ENCODE data around the gene LYZL4. TPM values are rescaled to one million over a fixed set of nuclear protein-coding genes. Genes with fewer than 3 reads are reported as not detected.

Gene LYZL4
- total RNA-seq, 1 donor from 2014 or later: not detected

DNA sequence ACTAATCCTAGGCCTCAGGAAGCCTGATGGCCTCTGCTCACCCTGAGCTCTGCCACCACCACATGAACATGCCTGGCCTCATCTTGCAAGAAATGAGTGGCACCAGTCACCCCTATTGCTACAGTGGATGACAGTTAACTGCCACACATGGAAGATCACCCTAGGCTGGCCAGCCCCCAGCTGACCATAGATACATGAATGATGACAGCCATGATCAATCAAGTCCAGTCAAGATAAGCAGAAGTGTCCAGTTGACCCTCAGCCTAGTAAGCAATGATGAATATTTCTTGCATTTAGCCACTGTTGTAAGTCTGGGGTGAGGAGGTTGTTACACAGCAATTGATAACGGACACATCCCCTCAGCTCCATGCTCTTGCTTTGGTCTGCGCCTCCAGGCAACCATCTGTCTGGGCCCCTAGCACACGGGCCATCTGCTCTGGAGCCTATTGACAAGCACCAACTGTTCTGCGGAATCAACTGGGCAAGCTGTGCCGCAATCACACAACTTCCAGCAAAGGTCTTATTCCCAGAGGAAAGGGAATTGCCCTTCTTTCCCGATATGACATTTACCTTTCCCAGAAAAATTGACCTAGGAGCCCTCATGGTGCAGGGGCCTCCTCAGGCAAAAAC, 2.2 kb upstream of the LYZL4 start:
- H3K4me3 Mint-ChIP-seq (ENCODE audit: low read depth): no peak overlapping the region
- H3K9me3 Mint-ChIP-seq: no peaks in the 10 kb centered on the region
- intact Hi-C loops (cut with micrococcal nuclease): no loop called here
- H3K27ac Mint-ChIP-seq: no peak overlapping the region
- no peaks in the 10 kb centered on the region for H3K36me3 Mint-ChIP-seq (ENCODE audit: low read depth)
- H3K27me3 Mint-ChIP-seq (ENCODE audit: low read depth): peaks cover 13% of the 10 kb centered on the region
- DNase-seq (ENCODE audit: low spot score): no peak
- H3K4me1 Mint-ChIP-seq (ENCODE audit: low read depth): no peaks in the 10 kb centered on the region

DNA sequence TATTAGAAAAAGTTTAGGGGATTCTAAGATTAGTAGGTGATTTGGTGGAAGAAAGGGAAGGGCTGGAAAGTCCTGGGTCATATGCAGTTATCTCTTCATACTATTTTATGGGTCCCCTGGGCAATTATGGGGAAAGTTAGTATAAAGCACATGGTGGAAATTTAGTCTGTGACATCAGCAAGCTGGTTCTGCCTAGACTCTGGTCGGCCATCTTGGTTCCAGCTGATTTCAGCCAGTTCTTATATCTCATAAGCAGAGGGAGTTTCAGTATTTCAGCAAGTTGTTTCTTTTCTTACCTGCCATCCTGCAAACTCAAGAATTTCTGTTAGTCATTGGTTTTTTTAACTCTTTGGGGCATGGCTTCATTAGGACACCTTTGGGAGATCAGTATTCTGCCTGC, 1.0 kb upstream of the LYZL4 start:
- intact Hi-C loops (cut with micrococcal nuclease): no loop called here
- Mint-ChIP-seq H3K4me3 (ENCODE audit: low read depth) (no peak overlapping the region), H3K27ac (no peak overlapping the region), H3K27me3 (ENCODE audit: low read depth) (peaks cover 12% of the 10 kb centered on the region), H3K4me1 (ENCODE audit: low read depth) (no peaks in the 10 kb centered on the region), H3K9me3 (no peaks in the 10 kb centered on the region), H3K36me3 (ENCODE audit: low read depth) (no peaks in the 10 kb centered on the region)
- no peak for DNase-seq (ENCODE audit: low spot score)

GRCh38 chr3:42408156-42408555, 2.3 kb downstream of the LYZL4 start:
- H3K9me3 Mint-ChIP-seq: no peaks in the 10 kb centered on the region
- H3K27me3 Mint-ChIP-seq (ENCODE audit: low read depth): peaks cover 5% of the 10 kb centered on the region
- H3K27ac Mint-ChIP-seq: no peak overlapping the region
- H3K4me3 Mint-ChIP-seq (ENCODE audit: low read depth): no peak overlapping the region
- DNase-seq (ENCODE audit: low spot score): no peak
- H3K4me1 Mint-ChIP-seq (ENCODE audit: low read depth): no peaks in the 10 kb centered on the region
- no peaks in the 10 kb centered on the region for H3K36me3 Mint-ChIP-seq (ENCODE audit: low read depth)
- intact Hi-C loops (cut with micrococcal nuclease): no loop called here

- no peaks in the 10 kb centered on the region for H3K4me1 Mint-ChIP-seq (ENCODE audit: low read depth)
- no peak overlapping the region for H3K27ac Mint-ChIP-seq
- H3K27me3 Mint-ChIP-seq (ENCODE audit: low read depth): peaks cover 5% of the 10 kb centered on the region
- no peaks in the 10 kb centered on the region for H3K9me3 Mint-ChIP-seq
- no peaks in the 10 kb centered on the region for H3K36me3 Mint-ChIP-seq (ENCODE audit: low read depth)
- intact Hi-C loops (cut with micrococcal nuclease): no loop called here
- H3K4me3 Mint-ChIP-seq (ENCODE audit: low read depth): no peak overlapping the region
- DNase-seq (ENCODE audit: low spot score): no peak
Observed at GRCh38 chr3:42406727-42407450, 3.5 kb downstream of the LYZL4 start.

- Mint-ChIP-seq H3K9me3 (no peaks in the 10 kb centered on the region), H3K4me1 (ENCODE audit: low read depth) (no peaks in the 10 kb centered on the region), H3K4me3 (ENCODE audit: low read depth) (no peak overlapping the region), H3K36me3 (ENCODE audit: low read depth) (no peaks in the 10 kb centered on the region), H3K27ac (no peak overlapping the region), H3K27me3 (ENCODE audit: low read depth) (peaks cover 5% of the 10 kb centered on the region)
- DNase-seq (ENCODE audit: low spot score): no peak
- intact Hi-C loops (cut with micrococcal nuclease): no loop called here
Observed at GRCh38 chr3:42405857-42406256, 4.6 kb downstream of the LYZL4 start.

GRCh38 chr3:42403737-42404136, 6.7 kb downstream of the LYZL4 start:
- no peak for DNase-seq (ENCODE audit: low spot score)
- no peaks in the 10 kb centered on the region for H3K4me1 Mint-ChIP-seq (ENCODE audit: low read depth)
- intact Hi-C loops (cut with micrococcal nuclease): no loop called here
- H3K9me3 Mint-ChIP-seq: no peaks in the 10 kb centered on the region
- H3K4me3 Mint-ChIP-seq (ENCODE audit: low read depth): no peak overlapping the region
- no peaks in the 10 kb centered on the region for H3K27me3 Mint-ChIP-seq (ENCODE audit: low read depth)
- no peak overlapping the region for H3K27ac Mint-ChIP-seq
- no peaks in the 10 kb centered on the region for H3K36me3 Mint-ChIP-seq (ENCODE audit: low read depth)

- no peak overlapping the region for H3K4me3 Mint-ChIP-seq (ENCODE audit: low read depth)
- intact Hi-C loops (cut with micrococcal nuclease): no loop called here
- no peaks in the 10 kb centered on the region for H3K27me3 Mint-ChIP-seq (ENCODE audit: low read depth)
- H3K4me1 Mint-ChIP-seq (ENCODE audit: low read depth): no peaks in the 10 kb centered on the region
- no peaks in the 10 kb centered on the region for H3K36me3 Mint-ChIP-seq (ENCODE audit: low read depth)
- no peaks in the 10 kb centered on the region for H3K9me3 Mint-ChIP-seq
- H3K27ac Mint-ChIP-seq: no peak overlapping the region
- no peak for DNase-seq (ENCODE audit: low spot score)
Observed at GRCh38 chr3:42402394-42403096, 7.9 kb downstream of the LYZL4 start.

DNA sequence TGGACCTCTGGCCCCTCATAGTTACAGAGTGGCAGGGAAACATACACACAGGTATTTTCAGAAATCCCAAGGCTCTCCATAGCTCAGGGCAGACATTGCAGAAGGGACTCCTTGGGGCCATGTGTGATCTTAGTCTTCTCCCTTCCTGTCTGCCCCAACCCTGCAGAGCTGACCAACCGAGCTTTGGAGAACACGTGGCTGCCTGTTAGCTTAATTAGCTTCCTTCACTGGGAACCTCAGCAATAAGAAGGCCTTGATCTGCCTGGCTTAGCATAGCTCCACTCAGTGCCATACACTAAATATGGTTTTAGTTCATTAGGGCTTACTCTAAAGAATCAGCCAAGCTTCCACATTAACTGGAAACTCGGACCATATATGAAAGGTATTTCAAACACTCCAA, 12.3 kb downstream of the LYZL4 start:
- Mint-ChIP-seq H3K9me3 (no peaks in the 10 kb centered on the region), H3K36me3 (ENCODE audit: low read depth) (no peaks in the 10 kb centered on the region), H3K4me1 (ENCODE audit: low read depth) (no peaks in the 10 kb centered on the region)

DNA sequence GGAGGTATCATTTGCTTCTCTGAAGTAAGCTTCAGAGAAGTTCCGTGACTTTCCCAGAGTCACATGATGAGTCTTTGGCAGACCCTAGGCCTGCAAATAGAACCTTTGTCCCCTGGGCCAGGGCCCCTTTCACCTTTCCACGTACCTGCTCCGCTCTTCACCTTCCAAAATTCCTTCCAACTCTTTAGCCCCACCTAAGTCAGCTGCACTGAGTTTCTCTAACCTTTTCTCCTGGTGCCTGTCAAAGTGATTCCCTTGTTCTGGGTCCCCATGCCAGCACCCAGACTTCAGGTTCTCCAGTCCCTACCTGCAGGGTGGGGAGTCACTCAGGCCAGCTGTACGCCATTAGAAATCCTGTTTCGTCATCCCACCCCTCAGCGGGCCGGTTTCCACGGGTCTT, 12.8 kb downstream of the LYZL4 start:
- H3K27ac Mint-ChIP-seq: no peak overlapping the region
- peaks cover 3% of the 10 kb centered on the region for H3K27me3 Mint-ChIP-seq (ENCODE audit: low read depth)
- H3K4me3 Mint-ChIP-seq (ENCODE audit: low read depth): no peak overlapping the region
- H3K9me3 Mint-ChIP-seq: no peaks in the 10 kb centered on the region
- no peaks in the 10 kb centered on the region for H3K36me3 Mint-ChIP-seq (ENCODE audit: low read depth)
- DNase-seq (ENCODE audit: low spot score): no peak
- H3K4me1 Mint-ChIP-seq (ENCODE audit: low read depth): no peaks in the 10 kb centered on the region
- intact Hi-C loops (cut with micrococcal nuclease): no loop called here

More for the DNA sequence above, 12.3 kb downstream of the LYZL4 start:
- no peak overlapping the region for H3K4me3 Mint-ChIP-seq (ENCODE audit: low read depth)
- H3K27ac Mint-ChIP-seq: no peak overlapping the region
- H3K27me3 Mint-ChIP-seq (ENCODE audit: low read depth): peaks cover 3% of the 10 kb centered on the region
- intact Hi-C loops (cut with micrococcal nuclease): no loop called here
- DNase-seq (ENCODE audit: low spot score): no peak

GRCh38 chr3:42394579-42395288, 15.7 kb downstream of the LYZL4 start:
- Mint-ChIP-seq H3K27me3 (ENCODE audit: low read depth) (peaks cover 3% of the 10 kb centered on the region), H3K9me3 (no peaks in the 10 kb centered on the region), H3K4me3 (ENCODE audit: low read depth) (no peak overlapping the region), H3K4me1 (ENCODE audit: low read depth) (no peaks in the 10 kb centered on the region), H3K36me3 (ENCODE audit: low read depth) (no peaks in the 10 kb centered on the region), H3K27ac (no peak overlapping the region)
- no peak for DNase-seq (ENCODE audit: low spot score)
- intact Hi-C loops (cut with micrococcal nuclease): no loop called here

DNA sequence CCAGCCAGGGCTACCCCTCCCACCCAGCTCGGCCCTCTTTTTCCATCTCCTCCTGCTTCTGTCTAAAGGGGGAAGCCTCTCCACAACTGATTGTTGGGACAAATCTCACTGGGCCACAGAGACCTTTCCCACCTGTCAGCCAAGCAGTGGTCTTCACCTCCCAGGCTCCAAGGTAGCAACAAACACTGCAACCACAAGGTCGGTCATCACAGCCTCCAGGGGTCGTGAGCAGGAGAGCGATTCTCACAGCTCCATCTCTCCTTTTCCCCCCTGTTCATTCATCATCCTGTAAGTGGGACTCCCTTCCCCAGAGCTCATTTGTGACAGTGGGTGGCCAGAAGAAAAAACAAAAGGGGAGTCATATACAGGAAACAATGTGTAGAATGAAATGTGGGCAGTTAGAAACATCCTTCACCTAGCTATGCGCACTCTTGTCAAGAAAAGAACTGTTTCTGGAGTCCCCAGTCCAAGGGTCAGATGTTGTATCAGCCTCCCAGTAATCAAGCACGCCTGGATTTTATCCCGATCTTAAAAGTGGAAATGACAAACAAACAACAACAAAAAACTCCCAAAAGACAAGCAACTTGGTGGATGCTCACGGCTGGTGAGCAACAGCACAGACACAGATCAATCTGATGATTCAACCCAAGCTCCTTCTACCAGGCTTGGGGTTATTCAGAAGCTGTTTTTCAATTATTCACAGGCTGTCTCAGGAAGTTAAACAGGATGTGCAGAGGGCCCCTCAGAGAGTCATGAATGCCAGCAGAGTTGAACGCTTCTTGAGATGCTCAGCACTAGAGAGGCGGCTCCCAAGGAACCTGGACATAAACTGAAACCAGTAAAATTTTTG, 22.4 kb downstream of the LYZL4 start:
- H3K27me3 Mint-ChIP-seq (ENCODE audit: low read depth): peaks cover 1% of the 10 kb centered on the region
- H3K4me3 Mint-ChIP-seq (ENCODE audit: low read depth): no peak overlapping the region
- H3K4me1 Mint-ChIP-seq (ENCODE audit: low read depth): peaks cover 15% of the 10 kb centered on the region
- H3K9me3 Mint-ChIP-seq: no peaks in the 10 kb centered on the region
- no peaks in the 10 kb centered on the region for H3K36me3 Mint-ChIP-seq (ENCODE audit: low read depth)
- DNase-seq (ENCODE audit: low spot score): no peak
- peak overlapping the region; percentile 52 for H3K27ac Mint-ChIP-seq
- intact Hi-C loops (cut with micrococcal nuclease): no loop called here

GRCh38 chr3:42381551-42382082, 28.8 kb downstream of the LYZL4 start:
- intact Hi-C loops (cut with micrococcal nuclease): no loop called here
- H3K27ac Mint-ChIP-seq: no peak overlapping the region
- H3K9me3 Mint-ChIP-seq: no peaks in the 10 kb centered on the region
- no peaks in the 10 kb centered on the region for H3K36me3 Mint-ChIP-seq (ENCODE audit: low read depth)
- no peak for DNase-seq (ENCODE audit: low spot score)
- H3K4me1 Mint-ChIP-seq (ENCODE audit: low read depth): peaks cover under 1% of the 10 kb centered on the region
- H3K27me3 Mint-ChIP-seq (ENCODE audit: low read depth): peaks cover 1% of the 10 kb centered on the region
- no peak overlapping the region for H3K4me3 Mint-ChIP-seq (ENCODE audit: low read depth)

Data from activated T-helper 2 cell treated with anti-CD3 and anti-CD28 coated beads, Interferon-gamma antibody, Interleukin-2, Interleukin-4, amounts not matched to agents 10 μg/mL and 5 μg/mL and 100 μg/mL, durations not matched to agents 14 hours and 24 hours and 36 hours (primary cell).